Femur (tissue), 1 donor: Measurements from ENCODE around the gene CCL18.
"Not testable (repeated sequence)": the region's sequence is repeated elsewhere in the genome, so short reads cannot be mapped to it uniquely, and the experiment has no call there.

Experiments used
- DNase-seq: peaks from one replicate; pipeline ENCODE4 v3.0.0-alpha.2; 2017

CCL18 gene

DNA sequence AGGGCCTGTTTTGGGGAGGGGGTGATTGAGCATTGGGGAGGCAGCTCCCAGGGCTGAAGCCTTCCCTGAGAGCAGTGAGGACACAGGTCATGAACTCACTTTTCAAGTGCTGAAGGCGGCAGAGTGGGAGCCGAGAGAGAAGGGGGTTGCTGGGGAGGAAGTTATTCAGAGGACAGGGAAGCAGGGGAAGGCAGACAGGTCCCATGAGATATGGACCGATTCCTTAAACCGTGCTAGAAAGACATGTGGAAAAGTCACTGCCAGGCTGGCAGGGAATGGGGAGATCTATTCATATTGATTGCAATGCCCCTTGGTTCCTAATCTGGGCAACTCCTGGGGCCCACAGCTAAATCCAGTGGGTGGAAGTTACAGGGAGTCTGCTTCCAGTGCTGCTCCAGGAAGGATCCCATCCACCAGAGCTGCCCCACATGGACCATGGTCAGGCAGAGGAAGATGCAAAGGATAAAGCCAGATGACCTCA lies 40.7 kb downstream of the CCL18 start:
- no peak for DNase-seq

DNA sequence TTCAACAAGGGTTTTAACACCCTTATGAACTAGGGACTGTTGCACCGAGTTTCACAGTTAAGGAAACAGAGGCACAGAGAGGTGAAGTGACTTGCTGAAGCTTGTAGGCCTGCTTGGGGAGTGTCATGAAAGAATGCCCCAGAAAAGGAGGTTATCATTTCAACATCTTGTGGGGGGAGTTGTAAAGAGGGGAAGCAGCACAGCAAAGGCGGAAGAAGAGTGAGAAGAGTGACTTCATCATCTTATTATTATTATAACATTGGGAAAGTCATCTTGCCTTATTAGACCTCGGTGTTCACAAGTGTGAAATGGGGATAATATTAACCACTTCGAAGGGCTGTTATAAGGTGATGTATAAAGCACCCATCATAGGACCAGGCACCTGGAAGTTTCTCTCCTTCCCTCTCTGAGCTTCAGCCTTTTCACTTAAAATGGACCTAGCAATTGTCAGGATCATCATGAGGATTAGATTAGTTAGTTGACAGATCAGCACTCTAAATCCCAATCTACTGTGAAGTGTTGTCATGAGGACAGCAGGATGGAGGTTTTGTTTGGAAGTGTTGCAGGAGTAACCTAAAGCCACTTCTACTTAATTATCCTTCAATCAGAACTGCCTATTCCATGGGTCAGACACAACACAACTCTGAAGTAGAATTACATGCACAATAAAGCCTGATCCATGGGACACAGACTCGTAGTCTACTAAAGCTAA lies 41.9 kb downstream of the CCL18 start:
- no peak for DNase-seq

DNA sequence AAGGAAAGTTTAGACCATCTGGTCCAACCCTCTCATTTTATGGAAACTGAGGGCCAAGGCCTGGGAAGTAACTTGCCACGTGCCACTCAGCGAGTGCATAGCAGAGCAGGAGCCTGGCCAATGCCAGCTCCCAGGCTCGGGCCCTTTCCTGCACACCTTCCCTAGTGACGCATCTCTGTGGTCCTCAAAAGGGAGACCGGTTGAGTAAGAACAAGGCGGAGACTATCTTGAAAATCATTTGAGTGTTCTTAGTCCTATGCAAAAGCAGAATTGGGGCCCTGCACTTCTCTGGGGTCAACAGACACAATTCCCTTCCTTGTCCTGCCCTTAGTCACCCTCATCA lies 42.4 kb downstream of the CCL18 start:
- no peak for DNase-seq

GRCh38 chr17:36107660-36108059 lies 43.6 kb downstream of the CCL18 start:
- DNase-seq = no peak

GRCh38 chr17:36108265-36108664 lies 44.2 kb downstream of the CCL18 start:
- DNase-seq = not testable (repeated sequence)

GRCh38 chr17:36111068-36111490 lies 47.0 kb downstream of the CCL18 start:
- no peak for DNase-seq

DNA sequence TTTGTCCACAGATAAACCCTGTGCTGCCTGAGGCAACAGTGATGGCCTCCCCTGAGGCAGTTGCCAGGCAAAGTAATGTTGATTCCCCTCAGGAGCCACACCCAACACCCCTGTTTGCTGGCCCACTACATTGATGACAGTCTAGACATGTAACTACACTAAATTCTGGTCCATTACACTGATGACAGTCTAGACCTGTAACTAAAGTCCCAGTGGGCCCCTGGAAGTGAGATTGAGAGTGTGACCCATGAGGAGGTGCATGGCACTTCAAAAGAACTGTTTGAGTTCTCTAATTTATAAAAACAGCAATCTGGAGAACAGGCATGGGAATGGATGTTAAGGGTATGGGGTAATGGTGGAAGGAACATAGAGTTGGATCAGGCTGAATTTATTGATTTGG lies 48.5 kb downstream of the CCL18 start:
- no peak for DNase-seq

- not testable (repeated sequence) for DNase-seq
Measured at GRCh38 chr17:36113131-36113530, 49.1 kb downstream of the CCL18 start.

- not testable (repeated sequence) for DNase-seq
Measured at GRCh38 chr17:36114971-36115648, 51.0 kb downstream of the CCL18 start.

DNA sequence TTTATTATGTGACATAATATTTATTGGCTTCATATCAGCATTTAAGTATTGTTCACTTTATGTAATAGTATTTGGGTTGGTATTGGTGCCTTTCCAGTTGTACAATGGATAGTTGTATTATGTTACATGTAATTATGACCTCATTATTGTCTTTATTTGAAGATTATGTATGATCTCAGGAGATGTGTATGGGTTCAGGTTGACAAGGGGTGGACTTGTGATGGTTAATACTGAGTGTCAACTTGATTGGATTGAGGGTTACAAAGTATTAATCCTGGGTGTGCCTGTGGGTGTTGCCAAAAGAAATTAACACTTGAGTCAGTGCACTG lies 51.5 kb downstream of the CCL18 start:
- DNase-seq = not testable (repeated sequence)

DNA sequence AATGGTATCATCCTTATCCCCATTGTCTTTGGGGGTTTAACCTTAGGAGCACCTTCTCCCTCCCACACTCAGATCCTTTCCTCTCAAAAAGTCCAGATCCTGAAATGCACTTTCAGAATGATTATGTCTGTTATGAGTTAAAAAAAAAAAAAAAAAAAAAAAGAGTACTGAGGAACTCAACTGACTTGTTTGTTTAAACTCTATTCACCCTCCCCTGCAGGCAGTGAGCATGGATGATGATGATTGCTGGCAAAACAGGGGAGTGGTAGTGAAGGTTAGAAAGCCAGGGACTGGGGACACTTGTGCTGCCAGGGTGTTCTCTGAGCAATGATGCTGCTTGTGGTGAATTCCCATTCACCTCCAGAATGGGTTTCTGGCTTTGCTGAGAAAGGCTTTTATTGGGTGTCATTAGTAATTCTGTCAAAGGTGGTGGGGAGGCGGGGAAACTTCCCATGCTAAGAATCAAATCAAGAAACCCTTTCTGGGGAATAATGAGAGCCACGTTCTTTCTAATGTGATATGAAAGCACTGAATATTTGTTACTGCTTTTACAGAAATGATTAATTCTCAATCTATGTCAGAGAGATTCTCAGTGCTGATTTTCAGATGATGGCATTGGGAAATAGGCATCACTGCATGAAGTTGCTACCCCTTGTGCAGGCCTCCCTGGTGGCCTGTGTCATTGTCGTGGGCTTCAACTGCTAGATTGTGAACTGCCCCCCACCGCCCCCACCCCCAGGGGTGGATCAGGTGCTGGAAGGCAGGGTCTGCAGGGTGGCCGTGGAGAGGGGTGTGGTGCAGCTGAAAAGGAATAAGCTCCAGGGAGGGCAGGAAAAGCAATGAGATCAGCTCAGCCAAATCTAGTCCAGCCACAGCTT lies 53.7 kb downstream of the CCL18 start:
- DNase-seq = no peak

DNA sequence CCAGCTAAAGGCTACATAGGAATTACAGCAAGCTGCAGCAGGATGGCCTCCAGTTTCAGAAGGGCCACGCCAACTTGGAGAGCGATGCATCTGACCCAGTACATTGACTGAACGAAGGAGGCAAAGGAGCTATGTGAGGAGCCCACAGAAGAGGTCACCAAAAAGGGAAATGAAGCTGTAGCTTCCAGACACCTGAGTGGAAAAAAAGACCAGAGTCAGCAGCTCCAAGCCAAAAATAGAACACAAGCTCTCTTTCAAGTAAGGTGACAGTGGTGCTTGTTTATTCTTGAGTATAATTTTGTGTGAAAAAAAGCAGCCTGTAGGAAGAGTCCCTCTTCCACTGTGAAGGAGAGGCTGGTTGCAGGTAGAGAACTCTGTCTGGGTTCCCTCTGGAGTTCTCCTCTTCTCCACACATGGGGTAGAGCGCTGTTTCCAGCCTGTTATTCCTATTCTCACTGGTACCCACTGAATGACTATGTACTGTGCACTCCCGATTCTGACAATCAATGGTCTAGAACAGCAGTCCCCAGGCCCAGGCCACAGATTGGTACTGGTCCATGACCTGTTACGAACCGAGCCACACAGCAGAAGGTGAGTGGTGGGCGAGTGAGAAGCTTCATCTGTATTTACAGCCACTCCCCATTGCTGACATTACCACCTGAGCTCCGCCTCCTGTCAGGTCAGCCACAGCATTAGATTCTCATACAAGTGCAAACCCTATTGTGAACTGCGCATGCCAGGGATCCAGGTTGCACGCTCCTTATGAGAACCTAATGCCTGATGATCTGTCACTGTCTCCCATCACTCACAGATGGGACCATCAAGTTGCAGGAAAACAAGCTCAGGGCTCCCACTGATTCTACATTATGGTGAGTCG lies 54.6 kb downstream of the CCL18 start:
- no peak for DNase-seq

GRCh38 chr17:36120221-36120620 lies 56.1 kb downstream of the CCL18 start:
- DNase-seq = no peak

DNA sequence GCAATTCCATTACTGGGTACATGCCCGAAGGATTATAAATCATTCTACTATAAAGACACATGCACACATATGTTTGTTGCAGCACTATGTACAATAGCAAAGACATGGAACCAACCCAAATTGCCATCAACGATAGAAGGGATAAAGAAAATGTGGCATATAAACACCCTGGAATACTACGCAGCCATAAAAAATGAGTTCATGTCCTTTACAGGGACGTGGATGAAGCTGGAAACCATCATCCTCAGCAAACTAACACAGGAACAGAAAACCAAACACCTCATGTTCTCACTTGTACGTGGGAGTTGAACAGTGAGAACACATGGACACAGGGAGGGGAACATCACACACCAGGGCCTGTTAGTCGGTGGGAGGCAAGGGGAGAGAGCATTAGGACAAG lies 57.0 kb downstream of the CCL18 start:
- not testable (repeated sequence) for DNase-seq
